Nephron progenitor cell (in vitro differentiated cells): Measurements from ENCODE around the gene SLC35B2.

Experiments used
- DNase-seq: peaks from one replicate; pipeline ENCODE4 v3.0.0; 2021
- H3K27ac Mint-ChIP-seq: 2 replicates; pipeline ENCODE4 v1.8.0; 2021; ENCODE audit warnings: mild to moderate bottlenecking, moderate library complexity, mixed read lengths
- H3K27me3 Mint-ChIP-seq: 2 replicates; pipeline ENCODE4 v1.8.0; 2021; ENCODE audit warnings: mild to moderate bottlenecking, low read depth, mixed read lengths; ENCODE audit not compliant: poor library complexity
- H3K36me3 Mint-ChIP-seq: 2 replicates; pipeline ENCODE4 v1.8.0; 2021; ENCODE audit warnings: low read depth, mixed read lengths
- H3K4me1 Mint-ChIP-seq: 2 replicates; pipeline ENCODE4 v1.8.0; 2021; ENCODE audit warnings: mixed read lengths
- H3K4me3 Mint-ChIP-seq: 2 replicates; pipeline ENCODE4 v1.8.0; 2021; ENCODE audit warnings: mild to moderate bottlenecking, moderate library complexity, mixed read lengths
- H3K9me3 Mint-ChIP-seq: 2 replicates; pipeline ENCODE4 v1.8.0; 2021; ENCODE audit warnings: mild to moderate bottlenecking, moderate library complexity, mixed read lengths
- CTCF ChIP-seq: fragments of 200-600 bp; sonication (generic); IDR thresholded peaks from 2 replicates; pipeline ENCODE4 v1.5.0; 2021; ENCODE audit warnings: antibody characterized with exemption

Gene SLC35B2

DNA sequence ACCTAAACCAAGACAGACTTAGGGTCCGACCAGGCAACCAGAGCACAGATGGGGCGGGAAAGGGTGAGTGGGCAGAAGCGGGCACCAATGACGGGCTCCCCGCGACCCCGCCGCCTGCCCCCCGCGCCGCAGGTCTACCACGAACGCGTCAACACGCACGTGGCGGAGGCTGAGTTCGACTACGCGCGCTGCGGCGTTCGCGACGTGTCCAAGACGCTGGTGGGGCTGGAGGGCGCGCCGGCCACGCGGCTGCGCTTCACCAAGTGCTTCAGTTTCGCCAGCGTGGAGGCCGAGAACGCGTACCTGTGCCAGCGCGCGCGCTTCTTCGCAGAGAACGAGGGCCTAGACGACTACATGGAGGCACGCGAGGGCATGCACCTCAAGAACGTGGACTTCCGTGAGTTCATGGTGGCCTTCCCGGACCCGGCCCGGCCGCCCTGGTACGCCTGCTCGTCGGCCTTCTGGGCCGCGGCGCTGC is 18.0 kb upstream of the SLC35B2 start:
- H3K36me3 Mint-ChIP-seq: no peaks in the 10 kb centered on the region
- H3K4me3 Mint-ChIP-seq: no peak overlapping the region
- no peak for DNase-seq
- H3K9me3 Mint-ChIP-seq: no peaks in the 10 kb centered on the region
- no peak for TF ChIP-seq CTCF
- peaks cover under 1% of the 10 kb centered on the region for H3K27me3 Mint-ChIP-seq
- H3K4me1 Mint-ChIP-seq: peaks cover 37% of the 10 kb centered on the region
- H3K27ac Mint-ChIP-seq: no peak overlapping the region

GRCh38 chr6:44273617-44274016 is 16.3 kb upstream of the SLC35B2 start:
- no peak for DNase-seq
- no peak overlapping the region for H3K27ac Mint-ChIP-seq
- no peaks in the 10 kb centered on the region for H3K9me3 Mint-ChIP-seq
- no peak overlapping the region for H3K4me3 Mint-ChIP-seq
- H3K4me1 Mint-ChIP-seq: peaks cover 53% of the 10 kb centered on the region
- TF ChIP-seq CTCF: no peak
- H3K36me3 Mint-ChIP-seq: no peaks in the 10 kb centered on the region
- peaks cover 11% of the 10 kb centered on the region for H3K27me3 Mint-ChIP-seq

DNA sequence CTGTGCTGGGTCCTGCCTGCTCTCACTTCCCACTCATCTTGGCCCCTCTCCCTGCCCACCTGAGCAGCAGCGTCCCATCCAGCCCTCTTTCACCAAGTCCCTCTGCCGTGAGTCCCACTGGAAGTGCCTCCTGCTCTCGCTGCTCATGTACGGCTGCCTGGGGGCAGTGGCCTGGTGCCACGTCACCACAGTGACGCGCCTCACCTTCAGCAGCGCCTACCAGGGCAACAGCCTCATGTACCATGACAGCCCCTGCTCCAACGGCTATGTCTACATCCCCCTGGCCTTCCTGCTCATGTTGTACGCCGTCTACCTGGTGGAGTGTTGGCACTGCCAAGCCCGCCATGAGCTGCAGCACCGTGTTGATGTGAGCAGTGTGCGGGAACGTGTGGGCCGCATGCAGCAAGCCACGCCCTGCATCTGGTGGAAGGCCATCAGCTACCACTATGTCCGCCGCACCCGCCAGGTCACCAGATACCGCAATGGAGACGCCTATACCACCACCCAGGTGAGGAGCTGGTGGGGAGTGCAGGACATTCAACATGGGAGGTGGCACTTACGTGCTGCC is 15.8 kb upstream of the SLC35B2 start:
- no peak for DNase-seq
- peaks cover 57% of the 10 kb centered on the region for H3K4me1 Mint-ChIP-seq
- H3K36me3 Mint-ChIP-seq: no peaks in the 10 kb centered on the region
- H3K9me3 Mint-ChIP-seq: no peaks in the 10 kb centered on the region
- no peak overlapping the region for H3K27ac Mint-ChIP-seq
- no peak for TF ChIP-seq CTCF
- H3K4me3 Mint-ChIP-seq: no peak overlapping the region
- H3K27me3 Mint-ChIP-seq: peaks cover 11% of the 10 kb centered on the region

DNA sequence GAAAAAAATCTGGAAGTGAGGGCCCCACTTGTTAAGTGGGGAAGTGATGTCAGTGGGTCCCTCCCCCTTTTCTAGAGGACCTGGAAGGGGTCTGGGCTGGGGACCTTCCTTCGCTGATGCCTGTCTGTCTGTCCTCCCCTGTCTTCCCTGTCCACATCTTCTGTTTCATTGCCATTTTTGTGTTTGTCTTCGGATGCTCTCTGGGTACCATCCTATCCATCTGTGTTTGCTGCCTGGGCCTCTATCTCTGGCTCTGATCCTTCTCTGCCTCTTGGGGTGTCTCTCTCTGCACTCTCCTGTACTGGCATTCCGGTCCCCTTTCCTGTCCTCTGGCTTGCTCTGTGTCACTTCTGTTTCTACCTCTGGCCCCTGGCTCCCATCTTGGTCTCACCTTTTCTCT is 15.2 kb upstream of the SLC35B2 start:
- H3K4me3 Mint-ChIP-seq: peak overlapping the region; percentile 26
- H3K4me1 Mint-ChIP-seq: peaks cover 56% of the 10 kb centered on the region
- no peaks in the 10 kb centered on the region for H3K36me3 Mint-ChIP-seq
- no peak for TF ChIP-seq CTCF
- no peaks in the 10 kb centered on the region for H3K9me3 Mint-ChIP-seq
- no peak for DNase-seq
- peaks cover 11% of the 10 kb centered on the region for H3K27me3 Mint-ChIP-seq
- H3K27ac Mint-ChIP-seq: no peak overlapping the region

GRCh38 chr6:44271914-44272313 is 14.6 kb upstream of the SLC35B2 start:
- peaks cover 54% of the 10 kb centered on the region for H3K4me1 Mint-ChIP-seq
- DNase-seq: no peak
- no peaks in the 10 kb centered on the region for H3K36me3 Mint-ChIP-seq
- H3K4me3 Mint-ChIP-seq: peak overlapping the region; percentile 83
- H3K27ac Mint-ChIP-seq: no peak overlapping the region
- TF ChIP-seq CTCF: no peak
- no peaks in the 10 kb centered on the region for H3K9me3 Mint-ChIP-seq
- peaks cover 13% of the 10 kb centered on the region for H3K27me3 Mint-ChIP-seq

- no peak overlapping the region for H3K27ac Mint-ChIP-seq
- H3K27me3 Mint-ChIP-seq: peaks cover 14% of the 10 kb centered on the region
- no peaks in the 10 kb centered on the region for H3K9me3 Mint-ChIP-seq
- TF ChIP-seq CTCF: no peak
- no peaks in the 10 kb centered on the region for H3K36me3 Mint-ChIP-seq
- peaks cover 56% of the 10 kb centered on the region for H3K4me1 Mint-ChIP-seq
- no peak for DNase-seq
- peak overlapping the region; percentile 83 for H3K4me3 Mint-ChIP-seq
These were observed 14.0 kb upstream of the SLC35B2 start for GRCh38 chr6:44271406-44271723.
